HG02588 (cell line): ENCODE data around the gene DLGAP1.

ENCODE experiments used
- ATAC-seq: cut with Tn5 transposase; IDR thresholded peaks from one replicate; pipeline ENCODE4 v1.9.1; 2021; ENCODE audit warnings: mild to moderate bottlenecking, moderate library complexity; ENCODE audit not compliant: unreplicated experiment

The DLGAP1 gene

GRCh38 chr18:3794537-3795348 lies 660.4 kb downstream of the DLGAP1 start:
- no peak for ATAC-seq

- no peak for ATAC-seq
Observed at GRCh38 chr18:3793545-3793944, 661.6 kb downstream of the DLGAP1 start.

- no peak for ATAC-seq
Observed at GRCh38 chr18:3793111-3793510, 662.0 kb downstream of the DLGAP1 start.

GRCh38 chr18:3792711-3793110 lies 662.4 kb downstream of the DLGAP1 start:
- ATAC-seq = no peak

GRCh38 chr18:3791238-3791637 lies 663.9 kb downstream of the DLGAP1 start:
- no peak for ATAC-seq

GRCh38 chr18:3790703-3791102 lies 664.4 kb downstream of the DLGAP1 start:
- no peak for ATAC-seq

- no peak for ATAC-seq
Observed at GRCh38 chr18:3789525-3789924, 665.6 kb downstream of the DLGAP1 start.

GRCh38 chr18:3784949-3785348 lies 670.2 kb downstream of the DLGAP1 start:
- no peak for ATAC-seq

GRCh38 chr18:3782901-3783300 lies 672.2 kb downstream of the DLGAP1 start:
- no peak for ATAC-seq

GRCh38 chr18:3777719-3778118 lies 677.4 kb downstream of the DLGAP1 start:
- ATAC-seq = no peak

- ATAC-seq = no peak
Observed at GRCh38 chr18:3777122-3777521, 678.0 kb downstream of the DLGAP1 start.

- ATAC-seq = no peak
Observed at GRCh38 chr18:3775996-3776395, 679.1 kb downstream of the DLGAP1 start.

- ATAC-seq = no peak
Observed at GRCh38 chr18:3773303-3773702, 681.8 kb downstream of the DLGAP1 start.

GRCh38 chr18:3771121-3771971 lies 683.8 kb downstream of the DLGAP1 start:
- ATAC-seq = peak; percentile 98

GRCh38 chr18:3761266-3761665 lies 693.8 kb downstream of the DLGAP1 start:
- no peak for ATAC-seq

GRCh38 chr18:3760741-3761140 lies 694.4 kb downstream of the DLGAP1 start:
- ATAC-seq = no peak

- no peak for ATAC-seq
Observed at GRCh38 chr18:3759099-3759498, 696.0 kb downstream of the DLGAP1 start.

- no peak for ATAC-seq
Observed at GRCh38 chr18:3758531-3758930, 696.6 kb downstream of the DLGAP1 start.

- ATAC-seq = no peak
Observed at GRCh38 chr18:3757361-3757760, 697.7 kb downstream of the DLGAP1 start.

GRCh38 chr18:3753106-3753505 lies 702.0 kb downstream of the DLGAP1 start:
- ATAC-seq = no peak

- ATAC-seq = no peak
Observed at GRCh38 chr18:3748086-3748485, 707.0 kb downstream of the DLGAP1 start.
